HepG2 (cell line): Measurements from ENCODE around the gene PLSCR5. TPM values are rescaled to one million over a fixed set of nuclear protein-coding genes. Genes with fewer than 3 reads are reported as not detected.
A peak's percentile ranks its signal among the peaks of the same experiment; 100 is the strongest.

ENCODE experiments used
- ATAC-seq: fragments of 200-7000 bp; cut with Tn5 transposase; 3 replicates; pipeline ENCODE4 v1.9.1; 2020; ENCODE audit warnings: mild to moderate bottlenecking, moderate library complexity
- BruUV-seq: library from RNA; stranded (reverse); fragments of 400-500 nt; replicated peaks from 2 replicates; lab custom pipeline; 2021; lab: Mats Ljungman, UMichigan
- CTCF ChIA-PET: fragments of 300-600 bp; formaldehyde crosslinking; extraction: SDS; loops from one replicate; lab custom pipeline; 2021; ENCODE audit warnings: low total read pairs, inconsistent platforms, low intra/inter-chr PET ratio; lab: Yijun Ruan, JAX
- POLR2A ChIA-PET: fragments of 350-600 bp; sonication (Branson Sonifier 250); formaldehyde crosslinking; loops from one replicate; lab custom pipeline; 2020; ENCODE audit warnings: antibody characterized with exemption, inconsistent platforms; lab: Yijun Ruan, JAX
- DNase-seq: peaks from one replicate; pipeline ENCODE4 v3.0.0-alpha.2; 2015; ENCODE audit warnings: low spot score
- FAIRE-seq: peaks from 3 replicates; lab custom pipeline; 2011; peaks lifted over from hg19 to GRCh38; lab: Jason Lieb, UNC
- H2AFZ ChIP-seq: one replicate; pipeline ENCODE4 v1.6.1; 2011; ENCODE audit warnings: low read length, inconsistent platforms
- H3K27ac ChIP-seq: fragments of 300-600 bp; 3 replicates; pipeline ENCODE4 v1.8.0; 2011; ENCODE audit warnings: mixed run types, mild to moderate bottlenecking, mixed read lengths, low read length, inconsistent platforms; ENCODE audit not compliant: insufficient read depth; ENCODE audit errors: extremely low read length
- H3K27me3 ChIP-seq, 2 experiments: fragments of 200-600 bp in 1 of 2; 2 replicates in 1 of 2; 3 replicates in 1 of 2; pipeline versions ENCODE4 v1.6.0 to v1.8.0; 2011; ENCODE audit warnings: low read length in 2 of 2, mild to moderate bottlenecking in 2 of 2, moderate library complexity in 2 of 2, inconsistent platforms in 1 of 2; ENCODE audit not compliant: insufficient read depth in 2 of 2, control insufficient read depth in 1 of 2
- H3K36me3 ChIP-seq, 2 experiments: fragments of 200-600 bp in 1 of 2; replicated peaks in 1 of 2; 2 replicates in 1 of 2; 3 replicates in 1 of 2; pipeline versions ENCODE4 v1.5.1 to v1.8.0; 2011; ENCODE audit warnings: low read length in 2 of 2, inconsistent platforms in 1 of 2; ENCODE audit not compliant: insufficient read depth in 2 of 2, control insufficient read depth in 1 of 2
- H3K4me1 ChIP-seq: 2 replicates; pipeline ENCODE4 v1.5.1; 2012; ENCODE audit warnings: low read length, inconsistent platforms; ENCODE audit not compliant: insufficient read depth
- H3K4me2 ChIP-seq: 2 replicates; pipeline ENCODE4 v1.6.0; 2011; ENCODE audit warnings: low read depth, low read length, inconsistent platforms
- H3K4me3 ChIP-seq, 3 experiments: fragments of 200-600 bp in 1 of 3; sonication (generic), shearing (Covaris generic) in 1 of 3; replicated peaks in 1 of 3; 2 replicates each; pipeline ENCODE4 v1.5.1; 2011 to 2016; ENCODE audit warnings: low read length in 3 of 3, inconsistent platforms in 2 of 3, low read depth in 2 of 3, mild to moderate bottlenecking in 2 of 3, control low read depth in 1 of 3, mixed read lengths in 1 of 3; ENCODE audit not compliant: insufficient read depth in 1 of 3
- H3K79me2 ChIP-seq: one replicate; pipeline ENCODE4 v1.6.1; 2011; ENCODE audit warnings: low read length, inconsistent platforms; ENCODE audit not compliant: insufficient read depth
- H3K9ac ChIP-seq: 2 replicates; pipeline ENCODE4 v1.6.0; 2011; ENCODE audit warnings: mild to moderate bottlenecking, low read depth, low read length, inconsistent platforms; ENCODE audit not compliant: insufficient read depth
- H3K9me3 ChIP-seq: 2 replicates; pipeline ENCODE4 v1.5.1; 2012; ENCODE audit warnings: mild to moderate bottlenecking, low read length
- H4K20me1 ChIP-seq: 2 replicates; pipeline ENCODE4 v1.6.0; 2011; ENCODE audit warnings: inconsistent platforms, mild to moderate bottlenecking, low read length, moderate library complexity; ENCODE audit not compliant: insufficient read depth
- ATF6 ChIP-seq: sonication (generic); formaldehyde crosslinking; conservative IDR thresholded peaks from 2 replicates; pipeline ENCODE4 v1.4.0; 2020; ENCODE audit warnings: missing genetic modification reagents
- IRF9 ChIP-seq: sonication (generic); formaldehyde crosslinking; IDR thresholded peaks from 2 replicates; pipeline ENCODE4 v1.8.0; 2022; ENCODE audit warnings: missing genetic modification reagents, mild to moderate bottlenecking, borderline replicate concordance
- ONECUT2 ChIP-seq: sonication (generic); formaldehyde crosslinking; IDR thresholded peaks from 2 replicates; pipeline ENCODE4 v1.4.0; 2020; ENCODE audit warnings: missing genetic modification reagents
- PRDM4 ChIP-seq: sonication (generic); formaldehyde crosslinking; IDR thresholded peaks from 2 replicates; pipeline ENCODE4 v1.9.0; 2021; ENCODE audit warnings: missing genetic modification reagents, borderline replicate concordance
- TFDP2 ChIP-seq: sonication (generic); formaldehyde crosslinking; IDR thresholded peaks from 2 replicates; pipeline ENCODE4 v1.4.0; 2020; ENCODE audit warnings: missing genetic modification reagents
- ZNF589 ChIP-seq: sonication (generic); formaldehyde crosslinking; conservative IDR thresholded peaks from 2 replicates; pipeline ENCODE4 v1.8.0; 2022; ENCODE audit warnings: mild to moderate bottlenecking, moderate library complexity, missing genetic modification reagents
- ZNF7 ChIP-seq: IDR thresholded peaks from 2 replicates; pipeline ENCODE4 v1.6.1; 2016; ENCODE audit warnings: missing biosample characterization, missing genetic modification reagents
- ZNF704 ChIP-seq: sonication (generic); formaldehyde crosslinking; IDR thresholded peaks from 2 replicates; pipeline ENCODE4 v1.8.1; 2023; ENCODE audit warnings: mild to moderate bottlenecking, inconsistent platforms, moderate library complexity, missing genetic modification reagents, borderline replicate concordance
- WGBS: methylation state at CpG from one replicate; pipeline ENCODE4 v1.1.6; 2017; ENCODE audit warnings: low lambda C conversion rate; 5-methylcytosine and 5-hydroxymethylcytosine counted together
- in situ Hi-C: cut with HindIII; loops from 2 replicates; pipeline ENCODE4 v1.10.0; 2017; ENCODE audit warnings: low pct_unique_long_range_greater_than_20kb; ENCODE audit not compliant: extremely low pct_ligation_motif_present
- intact Hi-C: fragments of 100-400 bp; cut with micrococcal nuclease; formaldehyde crosslinking; loops from one replicate; pipeline ENCODE4 v1.10.0; 2022; ENCODE audit not compliant: unreplicated experiment
- polyA plus RNA-seq, 8 experiments: library from polyadenylated mRNA; depleted of rRNA in 3 of 8; stranded (reverse) in 7 of 8; unstranded in 1 of 8; fragments of >200 nt; fragmentation: Illumina TruSeq in 4 of 8; extraction: Trizol in 4 of 8; gene quantifications; 2 replicates each; pipeline versions ENCODE4 v1.2.1 to v1.2.3, GENCODE V29; 2011 to 2016; ENCODE audit warnings: low read depth in 4 of 8, missing spikeins in 1 of 8, mixed read lengths in 1 of 8; ENCODE audit not compliant: insufficient read depth in 1 of 8
- total RNA-seq, 5 experiments: library from RNA; depleted of rRNA; stranded (reverse); fragments of >200 nt; fragmentation: Illumina TruSeq; extraction: Trizol; gene quantifications; 2 replicates each; pipeline ENCODE4 v1.2.3, GENCODE V29; 2016; ENCODE audit warnings: low read depth in 1 of 5

Gene PLSCR5
- total and polyA plus RNA-seq, 2 of the 13 experiments (the other 11 are each of a cell fraction or from before 2014, with no cell fraction given), result 0.50 TPM; not detected in 1

- H3K9ac ChIP-seq, result no peak overlapping the region
- 94% methylated on average over 3 of the region's 3 CpGs for WGBS
- peak overlapping the region; percentile 9 for H2AFZ ChIP-seq
- TF ChIP-seq ZNF7 (CRISPR knock-in tag) (no peak), ZNF704 (CRISPR knock-in tag) (no peak), ZNF589 (CRISPR knock-in tag) (no peak), PRDM4 (no peak), TFDP2 (CRISPR knock-in tag) (no peak), ONECUT2 (no peak), IRF9 (CRISPR knock-in tag) (no peak), ATF6 (CRISPR knock-in tag) (no peak)
- H3K9me3 ChIP-seq, result no peaks in the 10 kb centered on the region
- H3K4me2 ChIP-seq, result no peak overlapping the region
- no peak for ATAC-seq
- H3K27me3 ChIP-seq, result no peaks in the 10 kb centered on the region; a peak in 1 of 5 replicates
- intact Hi-C loops, result no loop called here
- ChIA-PET CTCF (interaction anchor here (2.2 kb wide), 1 partner anchor 12 kb away, joined by 7 read pairs; no protein-coding TSS in a partner anchor), POLR2A (no interaction called here)
- no peaks in the 10 kb centered on the region for H3K79me2 ChIP-seq
- no peaks in the 10 kb centered on the region for H3K36me3 ChIP-seq
- no peak overlapping the region for H3K27ac ChIP-seq
- peaks cover 41% of the 10 kb centered on the region for H3K4me1 ChIP-seq
- no peak for FAIRE-seq
- DNase-seq, result no peak
- in situ Hi-C loops, result loop anchor here (5.0 kb wide), 1 partner anchor 33 kb away; no protein-coding TSS in a partner anchor
- no peaks in the 10 kb centered on the region for H4K20me1 ChIP-seq
- H3K4me3 ChIP-seq, result no peak overlapping the region
- BruUV-seq, result no TSS peak
These were observed 20.1 kb upstream of the PLSCR5 start for GRCh38 chr3:146625186-146625775.
